ENCODE data around the gene ZNF333.
"Not testable (repeated sequence)": the region's sequence is repeated elsewhere in the genome, so short reads cannot be mapped to it uniquely, and the experiment has no call there.

ZNF333 gene

DNA sequence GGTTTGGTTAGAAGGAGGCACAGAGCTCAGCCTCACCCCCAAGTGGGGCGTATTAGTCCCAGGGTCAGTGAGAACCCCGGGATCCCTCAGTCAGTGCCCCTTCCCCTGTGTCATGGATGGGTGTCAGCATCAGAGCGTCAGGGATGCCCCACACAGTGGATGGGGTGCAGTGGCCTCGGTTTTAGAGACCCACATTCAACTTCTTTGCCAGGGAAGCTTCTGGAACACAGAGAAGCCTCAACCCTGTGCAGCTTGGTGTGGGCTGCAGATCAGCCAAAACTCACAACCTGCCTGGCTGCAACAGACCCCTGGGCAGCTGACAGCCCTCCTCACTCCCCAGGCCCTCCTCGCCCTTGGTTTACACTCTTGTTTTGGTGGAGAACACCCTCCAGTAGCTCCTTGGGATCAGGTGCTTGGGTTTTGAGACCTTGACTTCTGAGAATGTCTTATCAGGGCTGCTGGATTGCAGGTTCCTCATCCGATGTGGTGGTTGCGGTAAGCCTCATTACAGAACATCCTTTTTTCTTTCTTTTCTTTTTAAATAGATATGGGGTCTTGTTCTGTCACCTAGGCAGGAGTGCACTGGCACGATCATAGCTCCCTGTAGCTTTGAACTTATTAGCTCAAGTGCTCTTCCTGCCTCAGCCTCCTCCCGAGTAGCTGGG is 11.0 kb downstream of the ZNF333 start:
- no peak for DNase-seq

- DNase-seq: no peak
These were observed 14.0 kb downstream of the ZNF333 start for GRCh38 chr19:14703833-14704232.

GRCh38 chr19:14704450-14704849 is 14.6 kb downstream of the ZNF333 start:
- no peak for DNase-seq

- no peak for DNase-seq
These were observed 26.0 kb downstream of the ZNF333 start for GRCh38 chr19:14715841-14716240.

DNA sequence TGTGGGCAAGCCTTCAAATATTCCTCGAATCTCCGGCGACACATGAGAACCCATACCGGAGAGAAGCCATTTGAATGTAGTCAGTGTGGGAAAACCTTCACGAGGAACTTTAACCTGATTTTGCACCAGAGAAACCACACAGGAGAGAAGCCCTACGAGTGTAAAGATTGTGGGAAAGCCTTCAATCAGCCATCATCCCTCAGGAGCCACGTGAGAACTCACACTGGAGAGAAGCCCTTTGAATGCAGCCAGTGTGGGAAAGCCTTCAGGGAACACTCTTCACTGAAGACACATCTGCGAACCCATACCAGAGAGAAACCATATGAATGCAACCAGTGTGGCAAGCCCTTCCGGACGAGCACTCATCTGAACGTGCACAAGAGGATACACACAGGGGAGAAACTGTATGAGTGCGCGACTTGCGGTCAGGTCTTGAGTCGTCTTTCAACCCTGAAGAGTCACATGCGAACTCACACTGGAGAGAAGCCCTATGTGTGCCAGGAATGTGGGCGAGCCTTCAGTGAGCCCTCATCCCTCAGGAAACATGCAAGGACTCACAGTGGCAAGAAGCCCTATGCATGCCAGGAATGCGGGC is 28.8 kb downstream of the ZNF333 start:
- no peak for DNase-seq

- DNase-seq: no peak
These were observed 29.3 kb downstream of the ZNF333 start for GRCh38 chr19:14719162-14719561.

DNA sequence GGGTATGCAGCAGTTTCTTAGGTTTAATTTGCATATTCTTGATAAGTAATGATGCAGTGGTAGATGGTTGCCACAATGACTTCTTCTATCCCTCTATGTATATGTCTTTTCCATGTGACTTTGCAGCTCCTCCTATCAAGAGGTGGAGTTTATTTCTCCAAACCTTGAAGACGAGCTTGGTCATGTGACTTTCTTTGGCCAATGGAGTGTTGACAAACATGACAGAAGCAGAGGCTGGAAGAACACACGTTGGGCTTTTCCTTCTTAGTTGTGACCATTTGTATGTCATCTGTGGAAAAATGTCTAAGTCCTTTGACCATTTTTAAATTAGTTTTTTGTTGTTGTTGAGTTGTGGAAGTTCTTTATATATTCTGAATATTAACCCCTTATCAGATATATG is 32.3 kb downstream of the ZNF333 start:
- DNase-seq: no peak

DNA sequence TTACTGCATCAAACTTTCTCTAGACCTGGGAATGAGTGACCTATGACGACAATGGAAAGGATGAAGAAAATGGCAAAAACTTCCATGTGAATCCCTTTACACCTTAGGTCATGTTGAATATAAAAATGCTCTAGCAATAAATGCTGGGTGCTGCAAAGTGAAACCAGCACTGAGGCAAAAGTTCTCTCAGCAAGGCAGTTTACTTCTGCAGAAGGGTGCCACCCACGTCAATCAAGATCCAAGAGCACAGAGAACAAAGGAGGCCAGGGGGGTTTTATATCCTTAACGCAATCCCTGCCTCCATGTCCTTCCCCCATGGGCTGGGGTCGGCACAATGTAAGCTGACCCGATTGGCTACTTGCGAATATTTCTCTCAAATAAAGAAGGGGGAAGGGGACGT is 38.7 kb downstream of the ZNF333 start:
- no peak for DNase-seq

DNA sequence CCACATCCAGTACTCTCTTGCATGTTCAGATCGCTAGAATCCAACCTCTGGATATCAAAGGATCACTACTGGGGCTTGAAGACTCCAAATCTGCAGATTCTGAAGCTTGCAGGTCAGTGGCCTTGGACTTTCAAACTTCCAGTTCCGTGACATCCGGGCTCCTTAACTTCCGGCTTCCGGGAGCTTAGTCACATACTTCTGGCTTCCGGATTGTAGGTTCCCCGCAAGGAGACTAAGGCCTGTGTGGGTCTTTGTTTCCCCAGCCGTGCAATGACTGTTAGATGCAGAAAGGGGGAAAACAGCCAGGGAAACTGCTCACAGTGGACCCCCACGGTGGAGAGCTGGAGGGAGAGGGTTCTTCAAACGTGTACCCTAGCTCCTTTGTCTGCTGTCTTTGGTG is 41.4 kb downstream of the ZNF333 start:
- DNase-seq: no peak

- DNase-seq: no peak
These were observed 42.7 kb downstream of the ZNF333 start for GRCh38 chr19:14732510-14732909.

- DNase-seq: no peak
These were observed 43.7 kb downstream of the ZNF333 start for GRCh38 chr19:14733574-14733973.

GRCh38 chr19:14735915-14736314 is 46.1 kb downstream of the ZNF333 start:
- DNase-seq: no peak

- no peak for DNase-seq
These were observed 57.0 kb downstream of the ZNF333 start for GRCh38 chr19:14746886-14747285.

- DNase-seq: no peak
These were observed 58.8 kb downstream of the ZNF333 start for GRCh38 chr19:14748601-14749000.

GRCh38 chr19:14758816-14759215 is 69.0 kb downstream of the ZNF333 start:
- DNase-seq: no peak

- DNase-seq: no peak
These were observed 71.8 kb downstream of the ZNF333 start for GRCh38 chr19:14761607-14762006.

DNA sequence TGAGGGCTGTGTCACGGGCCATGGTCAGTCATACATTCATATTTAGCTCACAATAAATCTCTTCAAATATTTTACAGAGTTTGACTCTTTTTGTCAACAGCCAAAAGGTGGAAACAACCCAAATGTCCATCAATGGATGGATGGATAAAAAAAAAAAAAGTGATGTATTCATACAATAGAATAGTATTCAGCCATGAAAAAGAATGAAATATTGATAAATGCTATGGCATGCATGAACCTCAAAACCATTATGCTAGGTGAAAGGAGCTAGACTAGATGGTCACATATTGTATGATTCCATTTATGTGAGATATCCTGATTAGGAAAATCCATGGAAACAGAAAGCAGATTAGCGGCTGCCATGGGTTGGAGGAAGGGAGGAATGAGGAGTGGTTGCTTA is 72.3 kb downstream of the ZNF333 start:
- no peak for DNase-seq

- DNase-seq: no peak
These were observed 73.8 kb downstream of the ZNF333 start for GRCh38 chr19:14763497-14764145.

DNA sequence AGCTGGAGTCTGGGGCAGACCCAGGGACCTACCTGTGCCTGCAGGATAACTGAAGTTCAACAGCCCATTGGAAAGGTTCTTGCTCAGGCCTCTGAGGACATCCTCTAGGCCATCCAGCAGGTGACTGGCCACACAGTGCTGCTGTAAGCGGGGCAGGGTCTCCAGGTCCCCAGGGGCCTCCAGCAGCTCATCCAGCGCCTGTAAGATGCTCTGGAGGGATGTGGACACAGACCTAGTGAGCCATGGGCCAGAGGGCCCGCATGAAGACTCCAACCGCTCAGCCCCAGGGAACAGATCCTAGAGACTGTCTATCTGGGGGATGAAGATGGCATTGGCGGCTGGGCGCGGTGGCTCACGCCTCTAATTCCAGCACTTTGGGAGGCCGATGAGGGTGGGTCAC is 74.6 kb downstream of the ZNF333 start:
- no peak for DNase-seq

GRCh38 chr19:14765403-14765802 is 75.6 kb downstream of the ZNF333 start:
- DNase-seq: not testable (repeated sequence)

DNA sequence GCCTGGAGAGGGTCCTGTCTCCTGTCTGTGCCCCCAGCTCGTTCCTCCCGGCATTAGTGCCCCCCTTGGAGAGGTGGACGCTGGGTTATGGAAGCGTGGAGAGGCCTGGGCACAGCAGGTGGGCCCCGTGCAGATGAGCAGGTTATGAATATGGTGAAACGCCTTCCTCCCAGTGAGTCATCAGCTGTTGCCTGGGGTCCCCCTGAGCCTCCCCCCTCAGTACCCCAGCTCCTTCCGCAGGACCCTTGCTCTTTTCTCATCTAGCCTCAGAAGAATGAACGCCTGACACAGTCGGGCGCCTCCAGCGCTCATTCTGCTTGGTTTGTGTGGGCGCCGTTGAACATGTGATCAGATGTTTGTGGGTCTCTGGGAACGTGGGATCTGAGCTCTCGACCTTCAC is 76.0 kb downstream of the ZNF333 start:
- DNase-seq: not testable (repeated sequence)

GRCh38 chr19:14767466-14767971 is 77.7 kb downstream of the ZNF333 start:
- DNase-seq: no peak

DNA sequence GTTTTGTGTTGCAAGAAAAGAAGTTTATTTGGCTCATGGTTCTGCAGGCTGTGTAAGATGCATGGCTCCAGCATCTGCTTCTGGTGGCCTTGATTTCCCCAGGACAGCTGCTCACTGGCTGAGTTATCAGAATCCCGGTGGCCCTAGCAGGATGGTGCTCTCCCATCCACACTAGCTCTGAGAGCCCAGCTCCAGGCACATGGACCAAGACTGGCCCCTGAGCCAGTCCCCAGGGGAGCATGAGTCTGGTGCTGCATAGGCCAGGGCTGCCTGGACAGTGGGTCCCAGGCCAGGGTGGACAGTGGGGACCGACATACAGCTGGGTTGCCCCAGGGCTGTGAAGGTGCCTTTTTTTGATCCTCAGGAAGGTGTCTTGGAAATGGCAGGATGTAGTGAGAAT is 78.2 kb downstream of the ZNF333 start:
- DNase-seq: no peak

GRCh38 chr19:14769201-14769600 is 79.4 kb downstream of the ZNF333 start:
- no peak for DNase-seq
